ENCODE measurements around the gene IGSF6. TPM values are rescaled to one million over a fixed set of nuclear protein-coding genes. Genes with fewer than 3 reads are reported as not detected.

The IGSF6 gene
- total and polyA plus RNA-seq, 2 of the 13 experiments (the other 11 are each of a cell fraction or from before 2014, with no cell fraction given): not detected

DNA sequence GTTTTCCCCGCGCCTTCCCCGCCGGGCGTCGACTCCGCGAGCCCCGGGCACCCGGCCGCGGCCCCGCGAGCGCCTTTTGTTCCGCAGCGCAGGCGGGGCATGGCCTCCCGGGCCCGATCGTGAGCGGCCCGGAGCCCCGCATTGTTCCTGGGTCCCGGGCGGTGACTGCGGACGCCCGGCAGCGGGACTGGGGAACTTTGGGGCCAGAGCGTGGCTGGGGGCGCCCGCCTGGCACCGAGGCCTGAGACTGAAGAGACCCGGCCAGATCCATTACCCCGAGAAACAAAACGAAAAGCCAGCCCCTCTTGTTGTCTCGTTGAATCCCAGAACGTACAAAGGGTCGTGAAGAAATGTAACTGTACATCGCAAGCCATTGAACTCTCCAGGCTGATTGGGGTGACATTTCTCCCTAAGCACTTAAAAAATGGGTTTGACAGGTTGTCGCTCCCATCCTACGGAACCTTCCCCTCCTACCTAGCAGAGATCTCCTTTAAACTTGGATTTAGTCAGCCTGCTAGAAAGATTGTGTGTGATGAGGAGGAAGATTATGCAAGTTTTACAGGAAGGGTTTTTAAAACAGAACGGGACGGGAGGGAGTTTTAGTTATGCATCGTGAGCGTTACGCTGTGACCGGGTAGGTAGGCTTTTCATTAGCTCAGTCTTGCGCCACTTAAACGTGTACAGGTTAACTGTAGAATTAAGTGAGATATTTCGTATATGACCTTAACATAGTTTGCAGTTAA is 52.2 kb downstream of the IGSF6 start (continued):
- TF ChIP-seq, protein P1, sequence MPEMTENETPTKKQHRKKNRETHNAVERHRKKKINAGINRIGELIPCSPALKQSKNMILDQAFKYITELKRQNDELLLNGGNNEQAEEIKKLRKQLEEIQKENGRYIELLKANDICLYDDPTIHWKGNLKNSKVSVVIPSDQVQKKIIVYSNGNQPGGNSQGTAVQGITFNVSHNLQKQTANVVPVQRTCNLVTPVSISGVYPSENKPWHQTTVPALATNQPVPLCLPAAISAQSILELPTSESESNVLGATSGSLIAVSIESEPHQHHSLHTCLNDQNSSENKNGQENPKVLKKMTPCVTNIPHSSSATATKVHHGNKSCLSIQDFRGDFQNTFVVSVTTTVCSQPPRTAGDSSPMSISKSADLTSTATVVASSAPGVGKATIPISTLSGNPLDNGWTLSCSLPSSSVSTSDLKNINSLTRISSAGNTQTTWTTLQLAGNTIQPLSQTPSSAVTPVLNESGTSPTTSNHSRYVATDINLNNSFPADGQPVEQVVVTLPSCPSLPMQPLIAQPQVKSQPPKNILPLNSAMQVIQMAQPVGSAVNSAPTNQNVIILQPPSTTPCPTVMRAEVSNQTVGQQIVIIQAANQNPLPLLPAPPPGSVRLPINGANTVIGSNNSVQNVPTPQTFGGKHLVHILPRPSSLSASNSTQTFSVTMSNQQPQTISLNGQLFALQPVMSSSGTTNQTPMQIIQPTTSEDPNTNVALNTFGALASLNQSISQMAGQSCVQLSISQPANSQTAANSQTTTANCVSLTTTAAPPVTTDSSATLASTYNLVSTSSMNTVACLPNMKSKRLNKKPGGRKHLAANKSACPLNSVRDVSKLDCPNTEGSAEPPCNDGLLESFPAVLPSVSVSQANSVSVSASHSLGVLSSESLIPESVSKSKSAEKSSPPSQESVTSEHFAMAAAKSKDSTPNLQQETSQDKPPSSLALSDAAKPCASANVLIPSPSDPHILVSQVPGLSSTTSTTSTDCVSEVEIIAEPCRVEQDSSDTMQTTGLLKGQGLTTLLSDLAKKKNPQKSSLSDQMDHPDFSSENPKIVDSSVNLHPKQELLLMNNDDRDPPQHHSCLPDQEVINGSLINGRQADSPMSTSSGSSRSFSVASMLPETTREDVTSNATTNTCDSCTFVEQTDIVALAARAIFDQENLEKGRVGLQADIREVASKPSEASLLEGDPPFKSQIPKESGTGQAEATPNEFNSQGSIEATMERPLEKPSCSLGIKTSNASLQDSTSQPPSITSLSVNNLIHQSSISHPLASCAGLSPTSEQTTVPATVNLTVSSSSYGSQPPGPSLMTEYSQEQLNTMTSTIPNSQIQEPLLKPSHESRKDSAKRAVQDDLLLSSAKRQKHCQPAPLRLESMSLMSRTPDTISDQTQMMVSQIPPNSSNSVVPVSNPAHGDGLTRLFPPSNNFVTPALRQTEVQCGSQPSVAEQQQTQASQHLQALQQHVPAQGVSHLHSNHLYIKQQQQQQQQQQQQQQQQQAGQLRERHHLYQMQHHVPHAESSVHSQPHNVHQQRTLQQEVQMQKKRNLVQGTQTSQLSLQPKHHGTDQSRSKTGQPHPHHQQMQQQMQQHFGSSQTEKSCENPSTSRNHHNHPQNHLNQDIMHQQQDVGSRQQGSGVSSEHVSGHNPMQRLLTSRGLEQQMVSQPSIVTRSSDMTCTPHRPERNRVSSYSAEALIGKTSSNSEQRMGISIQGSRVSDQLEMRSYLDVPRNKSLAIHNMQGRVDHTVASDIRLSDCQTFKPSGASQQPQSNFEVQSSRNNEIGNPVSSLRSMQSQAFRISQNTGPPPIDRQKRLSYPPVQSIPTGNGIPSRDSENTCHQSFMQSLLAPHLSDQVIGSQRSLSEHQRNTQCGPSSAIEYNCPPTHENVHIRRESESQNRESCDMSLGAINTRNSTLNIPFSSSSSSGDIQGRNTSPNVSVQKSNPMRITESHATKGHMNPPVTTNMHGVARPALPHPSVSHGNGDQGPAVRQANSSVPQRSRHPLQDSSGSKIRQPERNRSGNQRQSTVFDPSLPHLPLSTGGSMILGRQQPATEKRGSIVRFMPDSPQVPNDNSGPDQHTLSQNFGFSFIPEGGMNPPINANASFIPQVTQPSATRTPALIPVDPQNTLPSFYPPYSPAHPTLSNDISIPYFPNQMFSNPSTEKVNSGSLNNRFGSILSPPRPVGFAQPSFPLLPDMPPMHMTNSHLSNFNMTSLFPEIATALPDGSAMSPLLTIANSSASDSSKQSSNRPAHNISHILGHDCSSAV (CRISPR knock-in tag; IDR thresholded peaks at IDR 0.05; ENCODE audit: borderline replicate concordance): no peak
- TF ChIP-seq SIX4 (CRISPR knock-in tag; IDR thresholded peaks at IDR 0.05): no peak
- TF ChIP-seq ZSCAN25 (CRISPR knock-in tag; IDR thresholded peaks at IDR 0.05): 0 out of 2 replicates have a peak, but pooled peaks have one; percentile 16
- TF ChIP-seq, protein P2, sequence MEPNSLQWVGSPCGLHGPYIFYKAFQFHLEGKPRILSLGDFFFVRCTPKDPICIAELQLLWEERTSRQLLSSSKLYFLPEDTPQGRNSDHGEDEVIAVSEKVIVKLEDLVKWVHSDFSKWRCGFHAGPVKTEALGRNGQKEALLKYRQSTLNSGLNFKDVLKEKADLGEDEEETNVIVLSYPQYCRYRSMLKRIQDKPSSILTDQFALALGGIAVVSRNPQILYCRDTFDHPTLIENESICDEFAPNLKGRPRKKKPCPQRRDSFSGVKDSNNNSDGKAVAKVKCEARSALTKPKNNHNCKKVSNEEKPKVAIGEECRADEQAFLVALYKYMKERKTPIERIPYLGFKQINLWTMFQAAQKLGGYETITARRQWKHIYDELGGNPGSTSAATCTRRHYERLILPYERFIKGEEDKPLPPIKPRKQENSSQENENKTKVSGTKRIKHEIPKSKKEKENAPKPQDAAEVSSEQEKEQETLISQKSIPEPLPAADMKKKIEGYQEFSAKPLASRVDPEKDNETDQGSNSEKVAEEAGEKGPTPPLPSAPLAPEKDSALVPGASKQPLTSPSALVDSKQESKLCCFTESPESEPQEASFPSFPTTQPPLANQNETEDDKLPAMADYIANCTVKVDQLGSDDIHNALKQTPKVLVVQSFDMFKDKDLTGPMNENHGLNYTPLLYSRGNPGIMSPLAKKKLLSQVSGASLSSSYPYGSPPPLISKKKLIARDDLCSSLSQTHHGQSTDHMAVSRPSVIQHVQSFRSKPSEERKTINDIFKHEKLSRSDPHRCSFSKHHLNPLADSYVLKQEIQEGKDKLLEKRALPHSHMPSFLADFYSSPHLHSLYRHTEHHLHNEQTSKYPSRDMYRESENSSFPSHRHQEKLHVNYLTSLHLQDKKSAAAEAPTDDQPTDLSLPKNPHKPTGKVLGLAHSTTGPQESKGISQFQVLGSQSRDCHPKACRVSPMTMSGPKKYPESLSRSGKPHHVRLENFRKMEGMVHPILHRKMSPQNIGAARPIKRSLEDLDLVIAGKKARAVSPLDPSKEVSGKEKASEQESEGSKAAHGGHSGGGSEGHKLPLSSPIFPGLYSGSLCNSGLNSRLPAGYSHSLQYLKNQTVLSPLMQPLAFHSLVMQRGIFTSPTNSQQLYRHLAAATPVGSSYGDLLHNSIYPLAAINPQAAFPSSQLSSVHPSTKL (CRISPR knock-in tag; IDR thresholded peaks at IDR 0.05): no peak
- no peak for TF ChIP-seq SOX6 (IDR thresholded peaks at IDR 0.05)
- TF ChIP-seq SOX6 (CRISPR knock-in tag; IDR thresholded peaks at IDR 0.05): peak; percentile 27; the same call in 1 of the 2 replicates
- peak; percentile 80; the same call in 1 of the 2 replicates for TF ChIP-seq MTERF4 (CRISPR knock-in tag; IDR thresholded peaks at IDR 0.05)
- TF ChIP-seq ZSCAN29 (CRISPR knock-in tag; conservative IDR thresholded peaks at IDR 0.05): peak; percentile 85; the same call in 1 of the 2 replicates
- TF ChIP-seq ZZZ3 (CRISPR knock-in tag; IDR thresholded peaks at IDR 0.05; ENCODE audit: borderline replicate concordance): 0 out of 2 replicates have a peak, but pooled peaks have one; percentile 33
- TF ChIP-seq NFKB2 (CRISPR knock-in tag; IDR thresholded peaks at IDR 0.05; ENCODE audit: borderline replicate concordance): no peak
- TF ChIP-seq RFXAP (CRISPR knock-in tag; IDR thresholded peaks at IDR 0.05; ENCODE audit: borderline replicate concordance): no peak
- no peak for TF ChIP-seq POGK (CRISPR knock-in tag; conservative IDR thresholded peaks at IDR 0.05)
- TF ChIP-seq ZNF333 (CRISPR knock-in tag; IDR thresholded peaks at IDR 0.05; ENCODE audit: borderline replicate concordance): no peak; the same call in 1 of the 2 replicates
- 0 out of 2 replicates have a peak, but pooled peaks have one; percentile 11 for TF ChIP-seq GATAD2A (CRISPR knock-in tag; IDR thresholded peaks at IDR 0.05)
